HL-60/S4 treated with phorbol 12-myristate 13-acetate at 8.2 ng/mL for 4 days and 3 days (cell line): ENCODE data around the gene TMPRSS5.
"Not testable (repeated sequence)": the region's sequence is repeated elsewhere in the genome, so short reads cannot be mapped to it uniquely, and the experiment has no call there.

ENCODE experiments used
- in situ Hi-C: fragments of 300-500 bp; cut with MboI; formaldehyde crosslinking; loops from 2 replicates; pipeline ENCODE4 v1.15.0; 2022; ENCODE audit warnings: low sequenced_read_pairs

The TMPRSS5 gene

GRCh38 chr11:113705871-113706655 lies at the start of gene TMPRSS5:
Gene TMPRSS5, minus strand, starts transcription at chr11:113706308. Its CDS starts 84 bp downstream, at chr11:113706224.
- in situ Hi-C loops = no loop called here

- in situ Hi-C loops = loop anchor here (25.0 kb wide), 1 partner anchor 91 kb away; no protein-coding TSS in a partner anchor
These were observed 46.8 kb upstream of the TMPRSS5 start for GRCh38 chr11:113752932-113753331.

GRCh38 chr11:113736323-113736722 lies 30.2 kb upstream of the TMPRSS5 start:
- in situ Hi-C loops = no loop called here

- in situ Hi-C loops = no loop called here
These were observed 26.0 kb upstream of the TMPRSS5 start for GRCh38 chr11:113732092-113732491.

- in situ Hi-C loops = no loop called here
These were observed 25.0 kb upstream of the TMPRSS5 start for GRCh38 chr11:113730887-113731726.

- in situ Hi-C loops = no loop called here
These were observed 23.3 kb upstream of the TMPRSS5 start for GRCh38 chr11:113729456-113729855.

GRCh38 chr11:113728814-113729213 lies 22.7 kb upstream of the TMPRSS5 start:
- in situ Hi-C loops = no loop called here

GRCh38 chr11:113725913-113726312 lies 19.8 kb upstream of the TMPRSS5 start:
- in situ Hi-C loops = no loop called here

- in situ Hi-C loops = no loop called here
These were observed 19.3 kb upstream of the TMPRSS5 start for GRCh38 chr11:113725407-113725806.

- in situ Hi-C loops = no loop called here
These were observed 18.7 kb upstream of the TMPRSS5 start for GRCh38 chr11:113724778-113725177.

- in situ Hi-C loops = no loop called here
These were observed 17.7 kb upstream of the TMPRSS5 start for GRCh38 chr11:113723787-113724186.

GRCh38 chr11:113722934-113723333 lies 16.8 kb upstream of the TMPRSS5 start:
- in situ Hi-C loops = no loop called here

- in situ Hi-C loops = no loop called here
These were observed 16.1 kb upstream of the TMPRSS5 start for GRCh38 chr11:113722221-113722620.

GRCh38 chr11:113721462-113722066 lies 15.5 kb upstream of the TMPRSS5 start:
- in situ Hi-C loops = no loop called here

GRCh38 chr11:113720478-113720877 lies 14.4 kb upstream of the TMPRSS5 start:
- in situ Hi-C loops = not testable (repeated sequence)

- in situ Hi-C loops = no loop called here
These were observed 9.9 kb upstream of the TMPRSS5 start for GRCh38 chr11:113715882-113716625.

- in situ Hi-C loops = no loop called here
These were observed 9.2 kb upstream of the TMPRSS5 start for GRCh38 chr11:113715273-113715672.

- in situ Hi-C loops = no loop called here
These were observed 4.9 kb upstream of the TMPRSS5 start for GRCh38 chr11:113710989-113711388.

- in situ Hi-C loops = not testable (repeated sequence)
These were observed 2.6 kb downstream of the TMPRSS5 start for GRCh38 chr11:113703551-113703950.

GRCh38 chr11:113701491-113701890 lies 4.6 kb downstream of the TMPRSS5 start:
- in situ Hi-C loops = no loop called here

GRCh38 chr11:113698515-113698914 lies 7.6 kb downstream of the TMPRSS5 start:
- in situ Hi-C loops = no loop called here
